Measurements from ENCODE around the gene ARL6IP5.

Gene ARL6IP5

GRCh38 chr3:69144631-69145245 is 60.0 kb downstream of the ARL6IP5 start:
- in situ Hi-C loops (cut with HindIII; ENCODE audit: low sequenced_read_pairs), result no loop called here

GRCh38 chr3:69145688-69146087 is 61.0 kb downstream of the ARL6IP5 start:
- in situ Hi-C loops (cut with HindIII; ENCODE audit: low sequenced_read_pairs), result no loop called here

GRCh38 chr3:69149586-69149985 is 64.8 kb downstream of the ARL6IP5 start:
- in situ Hi-C loops (cut with HindIII; ENCODE audit: low sequenced_read_pairs), result no loop called here

Data from DLD1 (cell line).